H1 (cell line): ENCODE data around the gene CLDN7. TPM values are rescaled to one million over a fixed set of nuclear protein-coding genes. Genes with fewer than 3 reads are reported as not detected.

Source experiments
- CTCF ChIA-PET: fragments of 300-600 bp; sonication (Branson Sonifier 250); formaldehyde crosslinking; loops from one replicate; lab custom pipeline; 2021; ENCODE audit not compliant: partially characterized antibody; lab: Charles Lee
- POLR2A ChIA-PET: fragments of 300-600 bp; sonication (Branson Sonifier 250); formaldehyde crosslinking; loops from one replicate; lab custom pipeline; 2021; ENCODE audit warnings: inconsistent platforms; ENCODE audit not compliant: partially characterized antibody; lab: Charles Lee
- DNase-seq, 2 experiments: peaks; one replicate each; pipeline versions ENCODE4 v3.0.0 to v3.0.0-alpha.2; 2010 to 2022; ENCODE audit warnings: low spot score in 2 of 2, low read depth in 1 of 2, mixed read lengths in 1 of 2
- FAIRE-seq: peaks from 2 replicates; lab custom pipeline; 2011; peaks lifted over from hg19 to GRCh38; lab: Jason Lieb, UNC
- H2AFZ ChIP-seq: 2 replicates; pipeline ENCODE4 v1.8.1; 2012; ENCODE audit warnings: low read length, inconsistent platforms
- H2AK5ac ChIP-seq: 2 replicates; pipeline ENCODE4 v1.6.1; 2013; ENCODE audit warnings: low read depth, low read length
- H2BK120ac ChIP-seq: replicated peaks from 2 replicates; pipeline ENCODE3; 2013; ENCODE audit warnings: low read depth, low read length, inconsistent platforms
- H2BK12ac ChIP-seq: 2 replicates; pipeline ENCODE4 v1.6.1; 2013; ENCODE audit warnings: low read depth, low read length
- H2BK15ac ChIP-seq: 2 replicates; pipeline ENCODE4 v1.6.1; 2013; ENCODE audit warnings: low read length
- H2BK20ac ChIP-seq: 2 replicates; pipeline ENCODE4 v1.6.1; 2013; ENCODE audit warnings: low read length
- H2BK5ac ChIP-seq: 2 replicates; pipeline ENCODE4 v1.6.1; 2013; ENCODE audit warnings: low read depth, low read length
- H3K14ac ChIP-seq: 2 replicates; pipeline ENCODE4 v1.6.1; 2013; ENCODE audit warnings: inconsistent platforms; ENCODE audit not compliant: insufficient read length
- H3K18ac ChIP-seq: 2 replicates; pipeline ENCODE4 v1.6.1; 2013; ENCODE audit warnings: low read length; ENCODE audit errors: extremely low read depth
- H3K23ac ChIP-seq: 2 replicates; pipeline ENCODE4 v1.6.1; 2013; ENCODE audit warnings: inconsistent platforms; ENCODE audit not compliant: insufficient read length
- H3K23me2 ChIP-seq: 2 replicates; pipeline ENCODE4 v1.6.1; 2013; ENCODE audit warnings: low read depth, low read length
- H3K27ac ChIP-seq: 2 replicates; pipeline ENCODE4 v1.6.1; 2011; ENCODE audit warnings: low read depth, low read length, inconsistent platforms
- H3K27me3 ChIP-seq, 4 experiments: replicated peaks in 1 of 4; 1 replicate in 1 of 4; 2 replicates in 3 of 4; pipeline versions ENCODE4 v1.6.1 to v1.8.1; 2011 to 2013; ENCODE audit warnings: low read length in 3 of 4, mild to moderate bottlenecking in 3 of 4, inconsistent platforms in 2 of 4, mixed read lengths in 2 of 4, moderate library complexity in 1 of 4; ENCODE audit not compliant: control insufficient read depth in 3 of 4, insufficient read depth in 3 of 4; ENCODE audit errors: extremely low read depth in 1 of 4
- H3K36me3 ChIP-seq, 4 experiments: 2 replicates each; pipeline versions ENCODE4 v1.6.1 to v1.8.1; 2011 to 2013; ENCODE audit warnings: mild to moderate bottlenecking in 4 of 4, low read length in 3 of 4, moderate library complexity in 2 of 4, control low read depth in 1 of 4, inconsistent platforms in 1 of 4; ENCODE audit not compliant: insufficient read depth in 4 of 4, control insufficient read depth in 2 of 4
- H3K4ac ChIP-seq: replicated peaks from 2 replicates; pipeline ENCODE3; 2013; ENCODE audit warnings: low read length, low read depth, mixed read lengths, inconsistent platforms; ENCODE audit not compliant: insufficient read length
- H3K4me1 ChIP-seq, 4 experiments: replicated peaks in 1 of 4; 1 replicate in 1 of 4; 2 replicates in 3 of 4; pipeline versions ENCODE4 v1.6.1 to v1.8.1; 2011 to 2013; ENCODE audit warnings: low read length in 3 of 4, inconsistent platforms in 2 of 4, mixed read lengths in 1 of 4; ENCODE audit not compliant: insufficient read depth in 4 of 4, control insufficient read depth in 3 of 4
- H3K4me2 ChIP-seq, 2 experiments: 2 replicates each; pipeline versions ENCODE4 v1.6.1 to v1.8.1; 2011 to 2013; ENCODE audit warnings: low read depth in 2 of 2, low read length in 2 of 2, control low read depth in 1 of 2, inconsistent platforms in 1 of 2, mild to moderate bottlenecking in 1 of 2; ENCODE audit not compliant: insufficient read depth in 1 of 2
- H3K4me3 ChIP-seq, 4 experiments: fragments of 200-600, 300-600 bp in 1 of 4; sonication (generic), shearing (Covaris generic), sonication (Bioruptor Twin) in 1 of 4; 2 replicates each; pipeline versions ENCODE4 v1.5.1 to v1.8.1; 2011 to 2016; ENCODE audit warnings: low read length in 4 of 4, low read depth in 3 of 4, control low read depth in 2 of 4, inconsistent platforms in 2 of 4, mild to moderate bottlenecking in 2 of 4, mixed read lengths in 1 of 4, moderate library complexity in 1 of 4; ENCODE audit not compliant: insufficient read depth in 2 of 4; ENCODE audit errors: extremely low read depth in 1 of 4
- H3K56ac ChIP-seq: replicated peaks from 2 replicates; pipeline ENCODE3; 2013; ENCODE audit warnings: low read depth, mild to moderate bottlenecking, mixed read lengths, low read length, inconsistent platforms; ENCODE audit not compliant: insufficient read length
- H3K79me1 ChIP-seq: 2 replicates; pipeline ENCODE4 v1.6.1; 2013; ENCODE audit warnings: low read depth, low read length, control low read depth
- H3K79me2 ChIP-seq, 2 experiments: 2 replicates each; pipeline versions ENCODE4 v1.6.1 to v1.8.1; 2012 to 2013; ENCODE audit warnings: low read length in 2 of 2, mild to moderate bottlenecking in 2 of 2, inconsistent platforms in 1 of 2; ENCODE audit not compliant: insufficient read depth in 2 of 2, control insufficient read depth in 1 of 2
- H3K9ac ChIP-seq, 4 experiments: replicated peaks in 1 of 4; 1 replicate in 1 of 4; 2 replicates in 3 of 4; pipeline versions ENCODE4 v1.6.1 to v1.8.1; 2011 to 2013; ENCODE audit warnings: low read depth in 3 of 4, low read length in 3 of 4, control low read depth in 2 of 4, mild to moderate bottlenecking in 2 of 4, moderate library complexity in 2 of 4, inconsistent platforms in 1 of 4; ENCODE audit errors: extremely low read depth in 1 of 4
- H3K9me3 ChIP-seq, 2 experiments: 2 replicates each; pipeline versions ENCODE4 v1.6.1 to v1.8.1; 2012 to 2013; ENCODE audit warnings: mild to moderate bottlenecking in 2 of 2, moderate library complexity in 2 of 2, control low read depth in 1 of 2, inconsistent platforms in 1 of 2, low read depth in 1 of 2, low read length in 1 of 2, mixed read lengths in 1 of 2; ENCODE audit not compliant: insufficient read depth in 2 of 2
- H4K20me1 ChIP-seq, 2 experiments: replicated peaks in 1 of 2; 2 replicates each; pipeline versions ENCODE3 to v1.8.1; 2011 to 2013; ENCODE audit warnings: inconsistent platforms in 2 of 2, low read length in 2 of 2, mild to moderate bottlenecking in 1 of 2; ENCODE audit not compliant: insufficient read depth in 2 of 2, control insufficient read depth in 1 of 2
- H4K5ac ChIP-seq: 2 replicates; pipeline ENCODE4 v1.6.1; 2013; ENCODE audit warnings: low read length, low read depth, mixed read lengths, inconsistent platforms; ENCODE audit not compliant: insufficient read length
- H4K8ac ChIP-seq: 2 replicates; pipeline ENCODE4 v1.8.0; 2013; ENCODE audit warnings: mild to moderate bottlenecking, moderate library complexity, low read length, inconsistent platforms; ENCODE audit not compliant: insufficient read depth; ENCODE audit errors: extremely low read depth
- H4K91ac ChIP-seq: replicated peaks from 2 replicates; pipeline ENCODE3; 2013; ENCODE audit warnings: low read length, mixed read lengths, inconsistent platforms; ENCODE audit not compliant: insufficient read length
- BRCA1 ChIP-seq: IDR thresholded peaks from 2 replicates; pipeline ENCODE4 v1.6.1; 2012; ENCODE audit warnings: low read depth, low read length, improper control_type of control experiment
- CTBP2 ChIP-seq: IDR thresholded peaks from 2 replicates; pipeline ENCODE4 v1.7.0; 2011; ENCODE audit warnings: borderline replicate concordance, mild to moderate bottlenecking, moderate library complexity, mixed read lengths, low read length; ENCODE audit not compliant: insufficient read depth, insufficient read length
- EGR1 ChIP-seq: IDR thresholded peaks from 2 replicates; pipeline ENCODE4 v1.6.1; 2011; ENCODE audit warnings: low read depth, low read length, borderline replicate concordance
- HDAC2 ChIP-seq, 2 experiments: fragments of 300-600 bp in 1 of 2; sonication (generic) in 1 of 2; IDR thresholded peaks; 2 replicates each; pipeline ENCODE4 v1.6.1; 2011 to 2012; ENCODE audit warnings: low read depth in 2 of 2, low read length in 2 of 2, mild to moderate bottlenecking in 2 of 2, moderate library complexity in 2 of 2, borderline replicate concordance in 1 of 2, inconsistent platforms in 1 of 2
- RXRA ChIP-seq: IDR thresholded peaks from 2 replicates; pipeline ENCODE4 v1.6.1; 2011; ENCODE audit warnings: low read depth, mild to moderate bottlenecking, low read length, moderate library complexity; ENCODE audit not compliant: insufficient read depth
- SIN3A ChIP-seq, 2 experiments: IDR thresholded peaks in 1 of 2; conservative IDR thresholded peaks in 1 of 2; 2 replicates each; pipeline ENCODE4 v1.6.1; 2011 to 2012; ENCODE audit warnings: low read length in 2 of 2, improper control_type of control experiment in 1 of 2, low read depth in 1 of 2, mild to moderate bottlenecking in 1 of 2
- TAF1 ChIP-seq: IDR thresholded peaks from 2 replicates; pipeline ENCODE4 v1.6.1; 2011; ENCODE audit warnings: mild to moderate bottlenecking, low read depth, low read length
- USF2 ChIP-seq: IDR thresholded peaks from 2 replicates; pipeline ENCODE4 v1.6.1; 2011; ENCODE audit warnings: low read length, improper control_type of control experiment
- WGBS, 2 experiments: shearing (Covaris generic) in 1 of 2; methylation state at CpG; one replicate each; pipeline versions ENCODE4 v1.1.6 to v1.1.7; 2013 to 2015; ENCODE audit warnings: low lambda C conversion rate in 2 of 2, mixed read lengths in 2 of 2, inconsistent platforms in 1 of 2, low coverage in 1 of 2, missing lambda C conversion rate in 1 of 2; ENCODE audit not compliant: insufficient replicate concordance in 2 of 2, insufficient coverage in 1 of 2, insufficient read length in 1 of 2; ENCODE audit errors: extremely low coverage in 1 of 2, missing lambda C conversion rate in 1 of 2; 5-methylcytosine and 5-hydroxymethylcytosine counted together
- polyA plus RNA-seq, 7 experiments: library from polyadenylated mRNA; depleted of rRNA in 3 of 7; stranded (reverse) in 5 of 7; unstranded in 2 of 7; fragments of >200 nt in 5 of 7; fragments of 200-250 nt in 2 of 7; gene quantifications; 1 replicate in 5 of 7; 2 replicates in 1 of 7; 4 replicates in 1 of 7; pipeline versions ENCODE4 v1.2.1 to v1.2.3, GENCODE V29; 2011 to 2013; ENCODE audit warnings: missing spikeins in 2 of 7, mixed read lengths in 2 of 7
- total RNA-seq: library from RNA; stranded (reverse); fragmentation: NEBNext Ultra II Directional; extraction: Animal tissue kit (Norgen Biotek cat#: 25700); gene quantifications from 2 replicates; pipeline ENCODE4 v1.2.1, GENCODE V29; 2021

CLDN7 gene
- total and polyA plus RNA-seq, 2 of the 8 experiments (the other 6 are each of a cell fraction or from before 2014, with no cell fraction given): 118 to 119 TPM

DNA sequence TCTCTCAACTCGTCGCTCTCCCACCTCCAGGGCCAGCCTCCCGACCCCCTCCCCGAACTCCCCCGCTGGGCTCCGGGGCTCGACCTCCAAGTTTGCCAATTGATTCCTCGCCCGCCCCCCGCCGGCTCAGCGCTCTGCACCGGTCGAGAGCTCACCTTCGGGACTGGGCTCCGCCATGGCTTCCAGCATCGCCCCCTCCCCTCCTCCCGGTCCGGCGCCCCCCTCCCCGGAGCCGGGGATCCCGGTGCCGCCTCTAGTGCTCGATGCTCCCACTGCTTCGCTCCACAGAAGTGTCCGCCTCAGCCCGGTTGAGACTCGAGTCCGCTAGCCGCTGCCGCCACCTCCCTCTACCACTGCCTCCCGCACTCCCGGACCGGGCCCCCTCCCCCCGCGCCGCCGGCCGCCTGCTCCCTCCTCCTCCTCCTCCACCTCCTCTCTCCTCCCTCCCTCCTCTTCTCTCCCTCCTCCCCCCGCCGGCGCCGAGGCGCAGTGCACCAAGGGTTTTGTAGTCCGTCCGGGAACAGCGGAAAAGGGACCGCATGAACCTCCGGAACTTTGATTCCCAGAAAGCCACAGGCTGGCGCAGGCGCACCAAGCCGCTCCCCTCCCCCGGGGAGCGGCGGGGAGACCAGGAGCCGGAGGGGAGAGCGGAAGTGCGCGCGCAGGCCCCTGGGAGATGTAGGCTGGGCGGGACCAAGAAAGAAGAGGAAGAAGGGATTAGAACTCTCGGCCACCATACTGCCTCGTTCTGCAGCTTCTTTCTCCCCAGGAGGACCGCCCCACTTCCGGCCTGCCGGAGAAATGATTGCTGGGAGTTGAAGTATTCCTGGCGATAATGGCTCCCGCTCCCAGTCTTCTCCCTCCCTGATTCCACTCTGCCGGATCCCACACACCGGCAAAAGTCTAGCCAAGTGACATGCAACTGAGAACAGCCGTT is 22.9 kb downstream of the CLDN7 start, which contains the start of gene PHF23:
PHF23 (minus strand) TSS at position 367 of the 937 bp plus-strand sequence; CDS start at position 189, 178 bp downstream.
- no peak within 1 kb of the TSS for H2BK15ac ChIP-seq
- H3K4me1 ChIP-seq: peaks cover 5 to 24% (median 12%) of the 10 kb centered on the region in 4 experiments
- DNase-seq: peak; percentile 94 to 99
- H2BK5ac ChIP-seq: peak within 1 kb of the TSS; percentile 87
- no peak within 1 kb of the TSS for H2BK120ac ChIP-seq
- no peak within 1 kb of the TSS for H3K23ac ChIP-seq
- no peak within 1 kb of the TSS for H2BK20ac ChIP-seq
- peak within 1 kb of the TSS; percentile 91 to 97 (median 94) for H3K4me3 ChIP-seq
- H3K9ac ChIP-seq: peak within 1 kb of the TSS; percentile 81 to 93 (median 86)
- CTCF ChIA-PET: interaction anchor here (0.8 to 6.4 kb wide), 4 partner anchors 18 to 209 kb away, joined by 3 to 46 read pairs (median 10); partner anchors contain the start of genes ACADVL and DLG4
- no peak within 1 kb of the TSS for H2AK5ac ChIP-seq
- H3K56ac ChIP-seq: peak within 1 kb of the TSS; percentile 93
- peak within 1 kb of the TSS; percentile 77 for H4K91ac ChIP-seq
- peaks cover 0 to 48% of the 10 kb centered on the region in 2 experiments; a peak in 2 of 4 replicates for H3K79me2 ChIP-seq
- H3K79me1 ChIP-seq: peaks cover 8% of the 10 kb centered on the region; the same call in 1 of the 2 replicates
- H3K27me3 ChIP-seq: no peaks in the 10 kb centered on the region
- 0 out of 2 replicates have a peak within 1 kb of the TSS, but pooled peaks have one; percentile 9 for H2BK12ac ChIP-seq
- H3K27ac ChIP-seq: peak within 1 kb of the TSS; percentile 63
- 5% methylated on average over 14 of the region's 72 CpGs; no CpG with 5 or more reads in 1 of the 2 experiments for whole genome bisulfite sequencing, 2 experiments
- H3K23me2 ChIP-seq: peaks cover 18% of the 10 kb centered on the region
- H3K14ac ChIP-seq: no peak within 1 kb of the TSS
- no peak within 1 kb of the TSS for H2AFZ ChIP-seq
- H3K4ac ChIP-seq: peak within 1 kb of the TSS; percentile 91
- peak within 1 kb of the TSS; percentile 90 for H4K8ac ChIP-seq
- peak within 1 kb of the TSS; percentile 66; the same call in 1 of the 2 replicates for H3K18ac ChIP-seq
- no peaks in the 10 kb centered on the region for H3K9me3 ChIP-seq
- H3K36me3 ChIP-seq: peaks cover 15 to 42% (median 26%) of the 10 kb centered on the region in 4 experiments; a peak in 7 of 8 replicates
- POLR2A ChIA-PET: interaction anchor here (0.7 to 19.7 kb wide), 23 partner anchors 9 to 350 kb away, joined by 3 to 386 read pairs (median 4); partner anchors contain the start of genes ACADVL, ACAP1, CLDN7 and CTDNEP1
- H4K5ac ChIP-seq: peak within 1 kb of the TSS; percentile 74
- peak within 1 kb of the TSS; percentile 92 to 93 for H3K4me2 ChIP-seq
- peaks cover 10 to 19% of the 10 kb centered on the region in 2 experiments for H4K20me1 ChIP-seq
- FAIRE-seq: peak; percentile 78
- no peak for TF ChIP-seq HDAC2 (IDR thresholded peaks at IDR 0.05; ENCODE audit: borderline replicate concordance in 1 of 2, low read depth in 2 of 2, low read length in 2 of 2)
- peak; percentile 81 for TF ChIP-seq EGR1
- TF ChIP-seq BRCA1: no peak
- no peak for TF ChIP-seq RXRA
- TF ChIP-seq CTBP2: peak; percentile 57
- TF ChIP-seq SIN3A (conservative IDR thresholded peaks at IDR 0.05 in 1 of 2, IDR thresholded peaks at IDR 0.05 in 1 of 2; ENCODE audit: low read depth in 1 of 2, low read length in 2 of 2): peak; percentile 59 to 74; a peak in 2 of 4 replicates
- TF ChIP-seq USF2: no peak
- peak; percentile 35; the same call in 1 of the 2 replicates for TF ChIP-seq TAF1
